ENCODE measurements around the gene BCLAF3. TPM values are rescaled to one million over a fixed set of nuclear protein-coding genes. Genes with fewer than 3 reads are reported as not detected.

The BCLAF3 gene
- total and polyA plus RNA-seq, 2 of the 13 experiments (the other 11 are each of a cell fraction or from before 2014, with no cell fraction given) = 1.5 to 2.7 TPM

GRCh38 chrX:19972984-19973383 lies 17.9 kb downstream of the BCLAF3 start (continued):
- no peak for TF ChIP-seq ZNF12 (CRISPR knock-in tag; IDR thresholded peaks at IDR 0.05)
- no peak for TF ChIP-seq TARDBP (CRISPR knock-in tag; IDR thresholded peaks at IDR 0.05)
- TF ChIP-seq ZSCAN20 (CRISPR knock-in tag; IDR thresholded peaks at IDR 0.05; ENCODE audit: borderline replicate concordance) = no peak
- TF ChIP-seq ZNF501 (CRISPR knock-in tag; IDR thresholded peaks at IDR 0.05) = no peak
- no peak for TF ChIP-seq HOXA9 (CRISPR knock-in tag; IDR thresholded peaks at IDR 0.05; ENCODE audit: borderline replicate concordance)
- TF ChIP-seq XRCC5 (optimal IDR thresholded peaks at IDR 0.05; ENCODE audit: low read length) = no peak
- TF ChIP-seq ZNF543 (CRISPR knock-in tag; IDR thresholded peaks at IDR 0.05) = no peak
- TF ChIP-seq MXI1 (IDR thresholded peaks at IDR 0.05; ENCODE audit: borderline replicate concordance, low read depth, low read length) = no peak
- TF ChIP-seq WIZ (CRISPR knock-in tag; IDR thresholded peaks at IDR 0.05) = no peak
- TF ChIP-seq GRHL1 (CRISPR knock-in tag; conservative IDR thresholded peaks at IDR 0.05) = no peak
- TF ChIP-seq ZNF335 (CRISPR knock-in tag; IDR thresholded peaks at IDR 0.05) = no peak

- BruUV-seq (replicated peaks) = no TSS peak
- intact Hi-C loops (cut with micrococcal nuclease; ENCODE audit: unreplicated experiment) = no loop called here
- POLR2A ChIA-PET = no interaction called here
- TF ChIP-seq AFF4 (CRISPR knock-in tag; IDR thresholded peaks at IDR 0.05) = no peak
- no peak for TF ChIP-seq SOX5 (CRISPR knock-in tag; IDR thresholded peaks at IDR 0.05; ENCODE audit: borderline replicate concordance)
- TF ChIP-seq PITX1 (CRISPR knock-in tag; IDR thresholded peaks at IDR 0.05) = no peak
- no peak for TF ChIP-seq ZNF670 (CRISPR knock-in tag; IDR thresholded peaks at IDR 0.05; ENCODE audit: borderline replicate concordance)
- no peak for TF ChIP-seq ZFP36L2 (CRISPR knock-in tag; IDR thresholded peaks at IDR 0.05)
- TF ChIP-seq ZNF343 (CRISPR knock-in tag; IDR thresholded peaks at IDR 0.05) = no peak
- no peak for TF ChIP-seq ZHX1 (CRISPR knock-in tag; IDR thresholded peaks at IDR 0.05; ENCODE audit: low read depth)
Measured at GRCh38 chrX:19968276-19968675, 22.6 kb downstream of the BCLAF3 start.

More at GRCh38 chrX:19968276-19968675, 22.6 kb downstream of the BCLAF3 start:
- Histone ChIP-seq H3K4me1 (ENCODE audit: insufficient read depth, low read length) (no peaks in the 10 kb centered on the region), H3K27me3 (ENCODE audit: control insufficient read depth in 1 of 2, insufficient read depth in 2 of 2, low read length in 2 of 2) (no peaks in the 10 kb centered on the region), H3K79me2 (ENCODE audit: insufficient read depth, low read length) (no peaks in the 10 kb centered on the region), H2AFZ (ENCODE audit: low read length) (no peak overlapping the region), H3K9ac (ENCODE audit: insufficient read depth, low read depth, low read length) (no peak overlapping the region), H3K27ac (ENCODE audit: extremely low read length, insufficient read depth, low read length) (no peak overlapping the region), H4K20me1 (ENCODE audit: insufficient read depth, low read length) (no peaks in the 10 kb centered on the region), H3K36me3 (replicated peaks in 1 of 2; ENCODE audit: control insufficient read depth in 1 of 2, insufficient read depth in 2 of 2, low read length in 2 of 2) (no peaks in the 10 kb centered on the region), H3K9me3 (ENCODE audit: low read length) (no peaks in the 10 kb centered on the region), H3K4me3 (replicated peaks in 1 of 3; ENCODE audit: insufficient read depth in 1 of 3, low read depth in 2 of 3, low read length in 3 of 3) (no peak overlapping the region), H3K4me2 (ENCODE audit: low read depth, low read length) (no peak overlapping the region)
- no peak for FAIRE-seq
- in situ Hi-C loops (cut with HindIII; ENCODE audit: extremely low pct_ligation_motif_present, low pct_unique_long_range_greater_than_20kb) = no loop called here
- DNase-seq (ENCODE audit: low spot score) = no peak
- WGBS (ENCODE audit: low lambda C conversion rate) = 94% methylated on average over 3 of the region's 6 CpGs
- ATAC-seq = no peak
- CTCF ChIA-PET (ENCODE audit: low intra/inter-chr PET ratio, low total read pairs) = no interaction called here
